Spinal cord (tissue), 10 donors: ENCODE measurements around the gene ANTXRL. TPM values are rescaled to one million over a fixed set of nuclear protein-coding genes. Genes with fewer than 3 reads are reported as not detected.
"Not testable (repeated sequence)": the region's sequence is repeated elsewhere in the genome, so short reads cannot be mapped to it uniquely, and the experiment has no call there.

ENCODE experiments used
- DNase-seq, 6 donors: peaks; one replicate each; pipeline versions ENCODE4 v3.0.0 to v3.0.0-alpha.2; 2013 to 2015; ENCODE audit warnings: low spot score in 6 of 6, low read depth in 4 of 6
- H3K27ac ChIP-seq: one replicate; pipeline ENCODE4 v1.5.1; 2013; ENCODE audit warnings: low read depth, low read length, control low read depth
- H3K27me3 ChIP-seq: one replicate; pipeline ENCODE4 v1.6.1; 2013; ENCODE audit warnings: low read length; ENCODE audit not compliant: control insufficient read depth, insufficient read depth
- H3K36me3 ChIP-seq: one replicate; pipeline ENCODE4 v1.6.1; 2013; ENCODE audit warnings: low read length; ENCODE audit not compliant: control insufficient read depth, insufficient read depth
- H3K4me1 ChIP-seq: one replicate; pipeline ENCODE4 v1.6.1; 2013; ENCODE audit warnings: low read length; ENCODE audit not compliant: control insufficient read depth, insufficient read depth
- H3K4me3 ChIP-seq: one replicate; pipeline ENCODE4 v1.5.1; 2013; ENCODE audit warnings: low read depth, low read length, control low read depth
- H3K9me3 ChIP-seq: one replicate; pipeline ENCODE4 v1.6.1; 2013; ENCODE audit warnings: low read length; ENCODE audit not compliant: control insufficient read depth, insufficient read depth
- WGBS: methylation state at CpG from one replicate; pipeline ENCODE4 v1.1.5; 2013; ENCODE audit warnings: missing lambda C conversion rate; ENCODE audit not compliant: insufficient coverage; 5-methylcytosine and 5-hydroxymethylcytosine counted together
- polyA plus RNA-seq, 2 donors: library from polyadenylated mRNA; unstranded; fragments of 120-200 nt; gene quantifications; one replicate each; pipeline ENCODE4 v1.2.1, GENCODE V29; 2013; ENCODE audit not compliant: insufficient read length in 2 of 2
- total RNA-seq, 2 donors: library from RNA; depleted of rRNA in 1 of 2; stranded (reverse); fragments of 120-200 nt in 1 of 2; fragments of >200 nt in 1 of 2; gene quantifications; one replicate each; pipeline versions ENCODE4 v1.2.3 to v1.2.4, GENCODE V29; 2013 to 2014
- donor health status: healthy.

Gene ANTXRL
- total and polyA plus RNA-seq, 4 donors, result 0.06 TPM; not detected in 3

- 97% methylated on average over 4 of the region's 4 CpGs for WGBS
- Histone ChIP-seq H3K9me3 (no peaks in the 10 kb centered on the region), H3K36me3 (no peaks in the 10 kb centered on the region), H3K27me3 (no peaks in the 10 kb centered on the region), H3K27ac (no peak overlapping the region), H3K4me1 (peaks cover 21% of the 10 kb centered on the region), H3K4me3 (no peak overlapping the region)
- no peak for DNase-seq
Measured at GRCh38 chr10:46326971-46327370, 40.2 kb downstream of the ANTXRL start.

- Histone ChIP-seq H3K36me3 (no peaks in the 10 kb centered on the region), H3K4me1 (peaks cover 21% of the 10 kb centered on the region), H3K9me3 (no peaks in the 10 kb centered on the region), H3K27me3 (no peaks in the 10 kb centered on the region), H3K27ac (no peak overlapping the region), H3K4me3 (no peak overlapping the region)
- 93% methylated on average over 5 of the region's 5 CpGs for WGBS
- no peak for DNase-seq
Measured at GRCh38 chr10:46327685-46328084, 40.9 kb downstream of the ANTXRL start.

DNA sequence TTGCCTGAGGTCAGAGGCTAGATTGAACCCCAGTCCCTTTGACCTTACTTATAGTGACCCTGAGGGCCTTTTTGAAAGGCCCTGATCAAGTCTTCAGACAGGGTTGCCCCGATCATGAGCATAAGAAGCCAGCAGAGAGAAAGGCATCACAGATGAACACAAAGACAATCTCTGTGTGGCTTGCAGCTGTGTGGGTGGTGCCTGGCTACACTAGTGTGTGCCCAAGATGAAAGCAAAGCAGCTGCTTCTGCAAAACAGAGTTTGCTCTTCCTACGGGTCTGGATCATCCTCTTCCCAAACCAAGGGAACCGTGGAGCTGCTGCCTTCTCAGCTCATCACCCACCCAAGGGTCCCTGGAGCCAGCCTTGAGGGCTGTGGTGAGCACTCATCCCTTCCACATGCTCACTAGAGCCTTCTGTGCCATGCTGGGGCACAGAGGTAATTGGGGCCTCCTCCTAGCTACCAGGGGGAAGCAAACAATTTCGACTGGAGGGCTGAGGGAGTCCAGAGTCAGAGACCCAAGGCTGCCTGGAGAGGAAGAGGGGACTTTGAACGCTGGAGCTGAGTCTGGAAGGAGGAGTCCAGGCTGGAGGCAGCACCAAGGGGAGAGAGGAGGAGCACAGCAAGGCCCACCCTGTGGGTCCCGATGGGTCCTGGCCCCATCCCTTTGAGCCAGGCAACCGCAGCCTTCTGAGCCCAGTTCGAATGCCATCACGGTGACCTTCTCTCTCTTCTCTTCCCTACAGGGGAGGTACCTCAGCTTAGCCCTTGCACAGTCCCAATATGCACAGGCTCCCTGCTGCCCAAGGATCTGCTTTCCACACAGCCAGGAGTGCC lies 42.3 kb downstream of the ANTXRL start:
- peak overlapping the region; percentile 47 for H3K27ac ChIP-seq

GRCh38 chr10:46329690-46330016 lies 42.9 kb downstream of the ANTXRL start:
- WGBS, result 39% methylated on average over 8 of the region's 8 CpGs
- no peak for DNase-seq
- peaks cover 21% of the 10 kb centered on the region for H3K4me1 ChIP-seq
- no peaks in the 10 kb centered on the region for H3K9me3 ChIP-seq
- no peaks in the 10 kb centered on the region for H3K27me3 ChIP-seq
- H3K36me3 ChIP-seq, result no peaks in the 10 kb centered on the region
- H3K4me3 ChIP-seq, result no peak overlapping the region
- H3K27ac ChIP-seq, result no peak overlapping the region

More for the DNA sequence above, 42.3 kb downstream of the ANTXRL start:
- H3K36me3 ChIP-seq, result no peaks in the 10 kb centered on the region
- DNase-seq, result peak in 1 of 6 donors; percentile 41
- no peaks in the 10 kb centered on the region for H3K9me3 ChIP-seq
- H3K4me1 ChIP-seq, result peaks cover 21% of the 10 kb centered on the region
- 61% methylated on average over 7 of the region's 9 CpGs for WGBS
- no peak overlapping the region for H3K4me3 ChIP-seq
- H3K27me3 ChIP-seq, result no peaks in the 10 kb centered on the region

DNA sequence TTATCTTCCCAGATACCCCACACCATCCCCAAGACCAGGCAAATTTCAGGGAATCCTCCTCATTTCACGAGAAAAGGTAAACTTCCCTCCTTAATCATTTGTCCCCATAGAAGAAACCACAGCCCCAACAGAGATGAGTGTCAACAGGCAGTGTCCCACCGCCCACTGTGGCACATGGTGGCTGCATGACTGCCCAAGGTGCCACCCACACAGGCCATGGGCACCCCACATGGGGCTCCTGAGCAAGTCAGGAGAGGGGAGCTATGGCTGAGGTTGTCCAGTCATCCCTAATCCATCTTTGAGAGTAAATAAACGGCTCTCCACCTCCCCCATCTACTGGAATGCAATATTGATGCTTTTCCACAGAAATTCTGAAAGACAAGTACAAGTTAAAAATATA lies 44.1 kb downstream of the ANTXRL start:
- 90% methylated on average over 2 of the region's 3 CpGs for whole genome bisulfite sequencing
- H3K4me3 ChIP-seq, result no peak overlapping the region
- no peaks in the 10 kb centered on the region for H3K27me3 ChIP-seq
- H3K36me3 ChIP-seq, result no peaks in the 10 kb centered on the region
- no peak overlapping the region for H3K27ac ChIP-seq
- DNase-seq, result no peak
- no peaks in the 10 kb centered on the region for H3K9me3 ChIP-seq
- H3K4me1 ChIP-seq, result peaks cover 21% of the 10 kb centered on the region

- not testable (repeated sequence) for DNase-seq, H3K4me3 ChIP-seq, H3K4me1 ChIP-seq, H3K9me3 ChIP-seq, H3K36me3 ChIP-seq, H3K27ac ChIP-seq, H3K27me3 ChIP-seq
- no CpG with 5 or more reads among the region's 4 CpGs for WGBS
Measured at GRCh38 chr10:46365484-46365883, 78.7 kb downstream of the ANTXRL start.

DNA sequence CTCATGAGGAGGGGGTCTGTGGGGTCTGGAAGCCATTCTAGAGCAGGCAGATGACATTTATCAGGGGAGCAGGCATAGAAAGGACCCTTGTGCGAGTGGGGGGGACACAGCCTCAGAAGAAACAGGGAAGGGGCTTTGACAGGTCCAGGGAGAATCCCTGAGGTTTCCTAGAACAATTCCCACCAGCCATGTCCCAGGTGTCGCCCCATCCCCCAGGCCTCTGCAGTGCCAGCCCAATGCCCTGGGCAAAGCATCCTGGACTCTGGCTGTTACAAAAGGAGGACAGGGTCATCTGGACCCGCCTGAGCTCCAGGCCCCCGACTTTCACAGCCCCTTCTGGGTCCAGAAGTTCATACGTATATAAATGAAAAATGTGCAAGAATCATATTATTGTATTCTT lies 80.4 kb downstream of the ANTXRL start:
- H3K4me1 ChIP-seq, H3K9me3 ChIP-seq, DNase-seq, H3K36me3 ChIP-seq, H3K27me3 ChIP-seq, H3K27ac ChIP-seq, H3K4me3 ChIP-seq: not testable (repeated sequence)
- no CpG with 5 or more reads among the region's 5 CpGs for WGBS

- H3K27me3 ChIP-seq, H3K9me3 ChIP-seq, DNase-seq, H3K4me1 ChIP-seq, H3K4me3 ChIP-seq, H3K27ac ChIP-seq, H3K36me3 ChIP-seq: not testable (repeated sequence)
- 90% methylated on average over 4 of the region's 8 CpGs for WGBS
Measured at GRCh38 chr10:46367666-46368240, 81.0 kb downstream of the ANTXRL start.

- not testable (repeated sequence) for H3K36me3 ChIP-seq, H3K4me3 ChIP-seq, DNase-seq, H3K9me3 ChIP-seq, H3K27me3 ChIP-seq, H3K27ac ChIP-seq, H3K4me1 ChIP-seq
- WGBS, result 91% methylated on average over 5 of the region's 11 CpGs
Measured at GRCh38 chr10:46368956-46369355, 82.2 kb downstream of the ANTXRL start.

DNA sequence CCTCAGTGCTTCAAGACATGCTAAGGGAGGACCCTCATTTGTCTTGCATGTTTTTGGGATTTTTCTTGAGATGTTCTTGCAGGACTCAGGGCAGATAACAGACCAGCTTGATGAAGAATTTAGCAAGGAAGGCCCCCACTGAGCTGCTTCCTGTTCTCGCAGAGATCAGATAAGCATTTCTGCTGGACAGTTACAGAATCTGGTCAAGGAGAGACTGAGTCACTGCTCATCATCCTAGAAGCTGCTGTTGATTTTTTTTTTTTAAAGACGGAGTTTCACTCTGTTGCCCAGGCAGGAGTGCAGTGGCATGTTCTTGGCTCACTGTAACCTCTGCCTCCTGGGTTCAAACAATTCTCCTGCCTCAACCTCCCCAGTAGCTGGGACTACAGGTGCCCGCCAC lies 87.6 kb downstream of the ANTXRL start:
- H3K4me3 ChIP-seq, H3K27me3 ChIP-seq, DNase-seq, H3K27ac ChIP-seq, H3K4me1 ChIP-seq, H3K36me3 ChIP-seq, H3K9me3 ChIP-seq: not testable (repeated sequence)
- WGBS, result 100% methylated on average over 1 of the region's 3 CpGs
